ENCODE data around the gene TMC4.
"Not testable (repeated sequence)": the region's sequence is repeated elsewhere in the genome, so short reads cannot be mapped to it uniquely, and the experiment has no call there.

Gene TMC4

GRCh38 chr19:54178581-54179261 lies 5.8 kb upstream of the TMC4 start:
- no peak for DNase-seq

GRCh38 chr19:54173951-54174834 lies 1.2 kb upstream of the TMC4 start:
- no peak for DNase-seq

GRCh38 chr19:54173359-54173699 lies 369 bp upstream of the TMC4 start:
- DNase-seq, result no peak

- not testable (repeated sequence) for DNase-seq
These were observed 1.1 kb downstream of the TMC4 start for GRCh38 chr19:54171736-54172431.

GRCh38 chr19:54169149-54169740 lies 3.7 kb downstream of the TMC4 start:
- DNase-seq, result no peak

GRCh38 chr19:54168174-54168917 lies 4.6 kb downstream of the TMC4 start:
- DNase-seq, result peak; percentile 90

- no peak for DNase-seq
These were observed 7.7 kb downstream of the TMC4 start for GRCh38 chr19:54165222-54165621.

GRCh38 chr19:54164369-54165068 lies 8.4 kb downstream of the TMC4 start:
- DNase-seq, result peak; percentile 86

GRCh38 chr19:54162884-54163283 lies 10.1 kb downstream of the TMC4 start:
- no peak for DNase-seq

- peak; percentile 80 for DNase-seq
These were observed 10.6 kb downstream of the TMC4 start for GRCh38 chr19:54162241-54162805.

GRCh38 chr19:54160854-54161253 lies 12.1 kb downstream of the TMC4 start:
- DNase-seq, result no peak

GRCh38 chr19:54160182-54160811 lies 12.7 kb downstream of the TMC4 start:
- no peak for DNase-seq

GRCh38 chr19:54159352-54160181 lies 13.4 kb downstream of the TMC4 start, which contains the start of gene LENG1:
Gene LENG1, minus strand, starts transcription at chr19:54159721. Its CDS starts 26 bp downstream, at chr19:54159695.
- peak; percentile 100 for DNase-seq

GRCh38 chr19:54158812-54159351 lies 14.1 kb downstream of the TMC4 start:
- DNase-seq, result peak; percentile 32

- no peak for DNase-seq
These were observed 16.0 kb downstream of the TMC4 start for GRCh38 chr19:54156953-54157352.

- DNase-seq, result no peak
These were observed 16.5 kb downstream of the TMC4 start for GRCh38 chr19:54156490-54156889.

GRCh38 chr19:54155694-54156093 lies 17.3 kb downstream of the TMC4 start:
- DNase-seq, result no peak

GRCh38 chr19:54154603-54155345 lies 18.2 kb downstream of the TMC4 start:
- no peak for DNase-seq
